Astrocyte of the spinal cord (primary cell): ENCODE results near the gene ZFHX2.

ENCODE experiments used
- DNase-seq: peaks from one replicate; pipeline ENCODE4 v3.0.0; 2011; ENCODE audit warnings: low read depth, low spot score
- H3K4me3 ChIP-seq: 2 replicates; pipeline ENCODE4 v1.5.1; 2011; ENCODE audit warnings: low read depth, mild to moderate bottlenecking, low read length, moderate library complexity
- CTCF ChIP-seq: IDR thresholded peaks from 2 replicates; pipeline ENCODE4 v1.5.1; 2012; ENCODE audit warnings: low read depth, mild to moderate bottlenecking, low read length, inconsistent platforms
- in situ Hi-C: cut with HindIII; loops from 2 replicates; pipeline ENCODE4 v1.10.0; 2017; ENCODE audit warnings: low sequenced_read_pairs

ZFHX2 gene

GRCh38 chr14:23558346-23559009 lies 6.9 kb upstream of the ZFHX2 start:
- in situ Hi-C loops, result no loop called here
- DNase-seq, result no peak
- TF ChIP-seq CTCF, result no peak
- no peak overlapping the region for H3K4me3 ChIP-seq

GRCh38 chr14:23557946-23558345 lies 6.4 kb upstream of the ZFHX2 start:
- TF ChIP-seq CTCF, result no peak
- in situ Hi-C loops, result no loop called here
- DNase-seq, result no peak
- no peak overlapping the region for H3K4me3 ChIP-seq

GRCh38 chr14:23557521-23557920 lies 6.0 kb upstream of the ZFHX2 start:
- DNase-seq, result no peak
- in situ Hi-C loops, result no loop called here
- no peak overlapping the region for H3K4me3 ChIP-seq
- TF ChIP-seq CTCF, result no peak

GRCh38 chr14:23556700-23557440 lies 5.3 kb upstream of the ZFHX2 start:
- in situ Hi-C loops, result no loop called here
- no peak for TF ChIP-seq CTCF
- DNase-seq, result no peak
- H3K4me3 ChIP-seq, result peak overlapping the region; percentile 76

GRCh38 chr14:23555882-23556699 lies 4.5 kb upstream of the ZFHX2 start, which contains the start of gene THTPA:
TSS of gene THTPA (plus strand) at chr14:23556271. CDS start at chr14:23556758, 487 bp downstream.
- TF ChIP-seq CTCF, result no peak
- H3K4me3 ChIP-seq, result peak within 1 kb of the TSS; percentile 76
- in situ Hi-C loops, result no loop called here
- peak; percentile 91 for DNase-seq

GRCh38 chr14:23555533-23555881 lies 3.9 kb upstream of the ZFHX2 start:
- no peak for TF ChIP-seq CTCF
- H3K4me3 ChIP-seq, result peak overlapping the region; percentile 76
- in situ Hi-C loops, result no loop called here
- DNase-seq, result no peak
